SJSA1 (cell line): ENCODE data around the gene TOMM70. TPM values are rescaled to one million over a fixed set of nuclear protein-coding genes. Genes with fewer than 3 reads are reported as not detected.

Experiments
- DNase-seq, 2 experiments: peaks; one replicate each; pipeline ENCODE4 v3.0.0-alpha.2; 2015 to 2020; ENCODE audit warnings: low spot score in 2 of 2, low read depth in 1 of 2
- H3K27ac ChIP-seq: fragments of 250-450 bp; sonication (Bioruptor Pico); 2 replicates; pipeline ENCODE4 v1.5.1; 2020; ENCODE audit warnings: mild to moderate bottlenecking, moderate library complexity
- H3K27me3 ChIP-seq: fragments of 250-450 bp; sonication (Bioruptor Pico); replicated peaks from 2 replicates; pipeline ENCODE4 v1.5.1; 2020; ENCODE audit warnings: mild to moderate bottlenecking, moderate library complexity
- H3K36me3 ChIP-seq: fragments of 250-450 bp; sonication (Bioruptor Pico); 2 replicates; pipeline ENCODE4 v1.5.1; 2020; ENCODE audit warnings: mild to moderate bottlenecking
- H3K4me1 ChIP-seq: fragments of 250-450 bp; sonication (Bioruptor Pico); replicated peaks from 2 replicates; pipeline ENCODE4 v1.6.1; 2021; ENCODE audit warnings: mild to moderate bottlenecking
- H3K4me3 ChIP-seq: fragments of 250-450 bp; sonication (Bioruptor Pico); 2 replicates; pipeline ENCODE4 v1.5.1; 2020; ENCODE audit warnings: mild to moderate bottlenecking
- H3K9me3 ChIP-seq: fragments of 250-450 bp; sonication (Bioruptor Pico); replicated peaks from 2 replicates; pipeline ENCODE4 v1.5.1; 2020; ENCODE audit warnings: mild to moderate bottlenecking
- total RNA-seq: library from RNA; depleted of rRNA; stranded (reverse); fragments of >200 nt; shearing (Covaris generic); gene quantifications from 2 replicates; pipeline ENCODE4 v1.2.3, GENCODE V29; 2014

TOMM70 gene
- total RNA-seq, 1 experiment from 2014 or later, result 58.5 TPM

- H3K4me1 ChIP-seq, result peaks cover 12% of the 10 kb centered on the region; the same call in 1 of the 2 replicates
- peak overlapping the region; percentile 86 for H3K27ac ChIP-seq
- peak overlapping the region; percentile 73 for H3K4me3 ChIP-seq
- no peak for DNase-seq
- H3K36me3 ChIP-seq, result peaks cover 5% of the 10 kb centered on the region; the same call in 1 of the 2 replicates
- H3K27me3 ChIP-seq, result no peaks in the 10 kb centered on the region
- no peaks in the 10 kb centered on the region for H3K9me3 ChIP-seq
Measured at GRCh38 chr3:100402891-100403290, 2.0 kb upstream of the TOMM70 start.

- H3K27me3 ChIP-seq, result no peaks in the 10 kb centered on the region
- DNase-seq, result no peak
Measured at GRCh38 chr3:100402256-100402655, 1.4 kb upstream of the TOMM70 start.

GRCh38 chr3:100401674-100402041, 769 bp upstream of the TOMM70 start:
- Histone ChIP-seq H3K27ac (peak overlapping the region; percentile 86), H3K27me3 (no peaks in the 10 kb centered on the region), H3K4me3 (peak overlapping the region; percentile 73), H3K4me1 (peaks cover 12% of the 10 kb centered on the region; the same call in 1 of the 2 replicates), H3K9me3 (no peaks in the 10 kb centered on the region), H3K36me3 (peaks cover 5% of the 10 kb centered on the region; the same call in 1 of the 2 replicates)
- peak; percentile 55 to 86 for DNase-seq

More at GRCh38 chr3:100402256-100402655, 1.4 kb upstream of the TOMM70 start:
- peaks cover 12% of the 10 kb centered on the region; the same call in 1 of the 2 replicates for H3K4me1 ChIP-seq
- peak overlapping the region; percentile 73 for H3K4me3 ChIP-seq
- peaks cover 5% of the 10 kb centered on the region; the same call in 1 of the 2 replicates for H3K36me3 ChIP-seq
- peak overlapping the region; percentile 86 for H3K27ac ChIP-seq
- H3K9me3 ChIP-seq, result no peaks in the 10 kb centered on the region

- no peaks in the 10 kb centered on the region for H3K9me3 ChIP-seq
- peak overlapping the region; percentile 86 for H3K27ac ChIP-seq
- peak overlapping the region; percentile 73 for H3K4me3 ChIP-seq
- peaks cover 12% of the 10 kb centered on the region; the same call in 1 of the 2 replicates for H3K4me1 ChIP-seq
- peak in 1 of 2 experiments; percentile 26 for DNase-seq
- peaks cover 5% of the 10 kb centered on the region; the same call in 1 of the 2 replicates for H3K36me3 ChIP-seq
- H3K27me3 ChIP-seq, result no peaks in the 10 kb centered on the region
Measured at GRCh38 chr3:100400419-100400779, 490 bp downstream of the TOMM70 start.

GRCh38 chr3:100399341-100400071, 1.4 kb downstream of the TOMM70 start:
- no peak for DNase-seq
- H3K27me3 ChIP-seq, result no peaks in the 10 kb centered on the region
- no peak overlapping the region for H3K27ac ChIP-seq
- no peaks in the 10 kb centered on the region for H3K9me3 ChIP-seq
- H3K4me1 ChIP-seq, result peaks cover 12% of the 10 kb centered on the region; the same call in 1 of the 2 replicates
- peaks cover 5% of the 10 kb centered on the region; the same call in 1 of the 2 replicates for H3K36me3 ChIP-seq
- peak overlapping the region; percentile 73 for H3K4me3 ChIP-seq

GRCh38 chr3:100396967-100397366, 3.9 kb downstream of the TOMM70 start:
- no peaks in the 10 kb centered on the region for H3K9me3 ChIP-seq
- no peak overlapping the region for H3K4me3 ChIP-seq
- no peaks in the 10 kb centered on the region for H3K27me3 ChIP-seq
- no peak overlapping the region for H3K27ac ChIP-seq
- H3K36me3 ChIP-seq, result peaks cover 5% of the 10 kb centered on the region; the same call in 1 of the 2 replicates
- DNase-seq, result no peak
- 0 out of 2 replicates have a peak, but pooled peaks cover 4% of the 10 kb centered on the region for H3K4me1 ChIP-seq

GRCh38 chr3:100395679-100396431, 5.0 kb downstream of the TOMM70 start:
- Histone ChIP-seq H3K4me3 (no peak overlapping the region), H3K27ac (no peak overlapping the region), H3K36me3 (peaks cover 5% of the 10 kb centered on the region; the same call in 1 of the 2 replicates), H3K4me1 (0 out of 2 replicates have a peak, but pooled peaks cover 4% of the 10 kb centered on the region), H3K27me3 (no peaks in the 10 kb centered on the region), H3K9me3 (no peaks in the 10 kb centered on the region)
- no peak for DNase-seq

GRCh38 chr3:100389025-100389424, 11.9 kb downstream of the TOMM70 start:
- no peak overlapping the region for H3K4me3 ChIP-seq
- H3K4me1 ChIP-seq, result peaks cover 25% of the 10 kb centered on the region
- H3K27ac ChIP-seq, result no peak overlapping the region
- H3K36me3 ChIP-seq, result peaks cover 46% of the 10 kb centered on the region
- no peak for DNase-seq
- no peaks in the 10 kb centered on the region for H3K27me3 ChIP-seq
- H3K9me3 ChIP-seq, result 0 out of 2 replicates have a peak, but pooled peaks cover 2% of the 10 kb centered on the region

GRCh38 chr3:100386437-100387074, 14.3 kb downstream of the TOMM70 start:
- H3K9me3 ChIP-seq, result 0 out of 2 replicates have a peak, but pooled peaks cover 2% of the 10 kb centered on the region
- no peak overlapping the region for H3K27ac ChIP-seq
- no peak overlapping the region for H3K4me3 ChIP-seq
- peaks cover 25% of the 10 kb centered on the region for H3K4me1 ChIP-seq
- peaks cover 65% of the 10 kb centered on the region for H3K36me3 ChIP-seq
- DNase-seq, result no peak
- no peaks in the 10 kb centered on the region for H3K27me3 ChIP-seq

- DNase-seq, result peak in 1 of 2 experiments; percentile 18
- Histone ChIP-seq H3K4me1 (peaks cover 25% of the 10 kb centered on the region), H3K4me3 (no peak overlapping the region), H3K27me3 (no peaks in the 10 kb centered on the region), H3K27ac (peak overlapping the region; percentile 42), H3K36me3 (peaks cover 69% of the 10 kb centered on the region), H3K9me3 (no peaks in the 10 kb centered on the region)
Measured at GRCh38 chr3:100384733-100385525, 16.0 kb downstream of the TOMM70 start.

GRCh38 chr3:100376301-100376700, 24.6 kb downstream of the TOMM70 start:
- no peaks in the 10 kb centered on the region for H3K9me3 ChIP-seq
- no peak for DNase-seq
- H3K27ac ChIP-seq, result no peak overlapping the region
- no peak overlapping the region for H3K4me3 ChIP-seq
- no peaks in the 10 kb centered on the region for H3K27me3 ChIP-seq
- H3K4me1 ChIP-seq, result no peaks in the 10 kb centered on the region
- peaks cover 56% of the 10 kb centered on the region for H3K36me3 ChIP-seq

GRCh38 chr3:100374521-100374920, 26.4 kb downstream of the TOMM70 start:
- Histone ChIP-seq H3K4me3 (no peak overlapping the region), H3K36me3 (peaks cover 56% of the 10 kb centered on the region), H3K9me3 (no peaks in the 10 kb centered on the region), H3K27ac (no peak overlapping the region), H3K27me3 (no peaks in the 10 kb centered on the region), H3K4me1 (no peaks in the 10 kb centered on the region)
- no peak for DNase-seq

- H3K27ac ChIP-seq, result no peak overlapping the region
- peaks cover 60% of the 10 kb centered on the region for H3K36me3 ChIP-seq
- no peaks in the 10 kb centered on the region for H3K9me3 ChIP-seq
- H3K4me3 ChIP-seq, result no peak overlapping the region
- no peaks in the 10 kb centered on the region for H3K4me1 ChIP-seq
- no peaks in the 10 kb centered on the region for H3K27me3 ChIP-seq
- no peak for DNase-seq
Measured at GRCh38 chr3:100370756-100371155, 30.1 kb downstream of the TOMM70 start.
